Vagina (tissue), 2 donors: Measurements from ENCODE around the gene YWHAE.

Source experiments
- CTCF ChIP-seq, 3 experiments: fragments of 450-650 bp in 2 of 3; fragments of 200-600 bp in 1 of 3; sonication (generic) in 1 of 3; IDR thresholded peaks; one replicate each; pipeline ENCODE4 v1.5.1; 2017 to 2019; ENCODE audit warnings: antibody characterized with exemption in 3 of 3, mild to moderate bottlenecking in 2 of 3, moderate library complexity in 2 of 3
- POLR2AphosphoS5 ChIP-seq, 2 donors: sonication (generic); formaldehyde crosslinking; IDR thresholded peaks; one replicate each; pipeline ENCODE4 v1.9.0; 2017; ENCODE audit warnings: antibody characterized with exemption in 2 of 2, mild to moderate bottlenecking in 2 of 2, low read depth in 1 of 2; ENCODE audit not compliant: insufficient read depth in 1 of 2

GRCh38 chr17:1374431-1375177, 25.4 kb downstream of the YWHAE start:
- TF ChIP-seq CTCF (IDR thresholded peaks at IDR 0.05) (no peak), POLR2AphosphoS5 (IDR thresholded peaks at IDR 0.05; ENCODE audit: insufficient read depth in 1 of 2, low read depth in 1 of 2) (no peak)
